SKM-1 (cell line): ENCODE results near the gene MGAT4B.

Experiments
- DNase-seq: peaks from one replicate; lab custom pipeline; 2025; ENCODE audit not compliant: unreplicated experiment; lab: John Stamatoyannopoulos, UW

The MGAT4B gene

DNA sequence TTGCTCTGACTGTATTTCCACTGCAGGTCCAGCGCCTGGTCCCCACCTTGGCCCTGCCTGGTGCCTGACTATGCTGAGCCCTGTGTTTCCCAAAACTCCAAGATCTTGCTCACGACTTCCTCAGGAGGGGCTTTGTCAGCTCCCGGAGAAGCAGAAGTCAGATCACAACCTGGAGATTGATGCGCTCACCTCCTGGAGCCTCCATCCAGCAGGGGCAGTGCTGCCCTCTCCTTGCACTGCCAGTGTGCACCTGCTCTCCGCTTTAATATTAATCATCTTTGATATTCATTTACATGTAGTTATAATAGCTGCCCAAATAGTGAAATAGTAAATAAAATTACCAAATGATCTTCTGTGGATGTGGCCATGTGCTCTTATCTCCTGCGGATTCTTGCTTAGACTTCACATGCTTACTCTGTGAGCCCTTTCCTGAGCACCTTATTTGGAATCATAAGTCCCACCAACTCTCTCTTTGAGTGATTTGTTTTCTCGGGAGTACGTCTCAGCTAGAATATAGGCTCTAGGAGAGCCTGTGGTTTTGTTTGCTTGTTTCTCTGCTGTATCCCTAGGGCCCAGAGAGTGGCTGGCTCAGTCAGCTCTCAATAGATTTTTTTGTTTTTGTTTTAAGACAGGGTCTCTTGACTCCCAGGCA lies 56.7 kb downstream of the MGAT4B start:
- DNase-seq, result no peak

- no peak for DNase-seq
Observed at GRCh38 chr5:179747811-179748210, 58.9 kb downstream of the MGAT4B start.
